Stimulated activated CD4-positive, alpha-beta T cell treated with anti-CD3 and anti-CD28 coated beads, TNF-alpha, amount 100 ng/mL, for 1 hour (primary cell): Measurements from ENCODE around the gene HID1.

ENCODE experiments used
- DNase-seq, 3 donors: peaks; one replicate each; pipeline ENCODE4 v3.0.0-alpha.2; 2020; ENCODE audit warnings: low read depth in 3 of 3, low spot score in 1 of 3

The HID1 gene

GRCh38 chr17:74951680-74952421 is 20.7 kb downstream of the HID1 start:
- no peak for DNase-seq

GRCh38 chr17:74951065-74951464 is 21.5 kb downstream of the HID1 start:
- DNase-seq = no peak

DNA sequence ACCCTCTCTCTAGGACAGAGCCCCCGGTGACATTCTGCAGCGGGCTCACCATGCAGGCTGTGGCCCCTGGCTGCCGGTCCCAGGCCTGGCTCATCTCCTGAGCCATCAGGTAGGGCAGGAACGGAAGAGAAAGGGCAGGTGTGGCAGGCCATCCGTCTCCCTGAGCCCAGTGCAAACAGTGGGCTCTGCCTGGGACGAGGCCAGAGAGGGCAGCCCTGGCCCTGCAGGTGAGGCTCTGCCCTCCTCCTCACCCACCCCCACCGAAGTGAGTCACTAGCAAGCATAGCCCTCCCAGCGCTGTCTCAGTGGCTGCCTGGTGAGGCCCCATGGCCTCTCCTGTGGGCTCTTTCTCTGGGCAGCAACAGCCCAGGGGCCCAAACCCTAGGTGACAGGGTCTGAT is 22.4 kb downstream of the HID1 start:
- no peak for DNase-seq

DNA sequence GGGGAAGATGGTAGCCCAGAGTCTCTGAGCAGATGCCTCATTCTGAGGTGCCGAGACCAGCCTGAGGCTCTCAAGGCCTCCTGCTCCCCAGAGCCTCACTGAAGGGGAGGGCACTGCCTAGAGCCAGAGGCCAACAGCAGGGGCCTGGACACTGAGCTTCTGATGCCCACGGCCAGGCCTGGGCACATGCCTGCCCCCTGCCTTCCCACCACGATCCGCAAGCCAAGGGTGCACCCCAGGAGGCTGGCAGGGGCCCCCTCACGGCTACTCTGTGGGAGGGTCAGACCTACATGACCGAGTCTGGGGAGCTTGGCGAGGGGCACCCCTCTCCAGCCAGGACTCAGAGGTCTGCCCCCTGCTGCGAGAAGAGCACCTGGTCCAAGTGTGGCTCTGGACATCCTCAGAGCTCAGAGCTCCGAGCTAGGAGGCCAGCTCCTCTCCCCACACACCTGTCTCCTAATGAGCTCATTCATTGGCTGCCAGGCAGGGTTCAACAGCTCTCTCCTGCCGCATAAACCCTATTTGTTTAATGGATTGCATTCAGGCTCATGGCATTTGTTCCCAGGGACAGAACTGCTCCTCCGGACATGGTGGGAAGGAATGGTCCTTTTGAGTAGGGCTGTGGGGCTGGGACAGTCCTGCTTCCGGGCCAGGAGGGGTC is 23.0 kb downstream of the HID1 start:
- DNase-seq = no peak

DNA sequence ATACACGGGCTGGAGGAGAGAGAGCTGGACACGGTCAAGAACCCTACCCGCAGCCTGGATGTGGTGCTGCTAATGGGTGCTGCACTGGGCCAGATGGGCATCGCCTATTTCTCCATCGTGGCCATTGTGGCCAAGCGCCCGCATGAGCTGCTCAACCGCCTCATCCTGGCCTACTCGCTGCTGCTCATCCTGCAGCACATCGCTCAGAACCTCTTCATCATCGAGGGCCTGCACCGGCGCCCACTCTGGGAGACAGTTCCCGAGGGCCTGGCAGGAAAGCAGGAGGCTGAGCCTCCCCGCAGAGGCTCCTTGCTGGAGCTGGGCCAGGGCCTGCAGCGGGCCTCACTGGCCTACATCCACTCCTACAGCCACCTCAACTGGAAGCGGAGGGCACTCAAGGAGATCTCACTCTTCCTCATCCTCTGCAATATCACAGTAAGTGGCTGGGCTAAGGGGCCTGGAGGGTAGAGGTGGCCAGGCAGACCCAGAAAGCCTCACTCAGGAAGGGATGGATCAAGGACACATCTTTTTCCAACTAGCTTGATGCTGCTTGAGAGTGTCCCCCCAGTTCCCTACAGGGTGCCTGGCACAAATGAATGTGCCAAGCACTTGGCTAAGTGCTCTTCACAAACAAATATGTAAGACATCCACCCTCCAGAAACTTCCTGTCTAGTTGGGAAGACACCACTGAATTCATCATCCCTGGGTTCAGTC is 25.4 kb downstream of the HID1 start:
- DNase-seq = no peak

DNA sequence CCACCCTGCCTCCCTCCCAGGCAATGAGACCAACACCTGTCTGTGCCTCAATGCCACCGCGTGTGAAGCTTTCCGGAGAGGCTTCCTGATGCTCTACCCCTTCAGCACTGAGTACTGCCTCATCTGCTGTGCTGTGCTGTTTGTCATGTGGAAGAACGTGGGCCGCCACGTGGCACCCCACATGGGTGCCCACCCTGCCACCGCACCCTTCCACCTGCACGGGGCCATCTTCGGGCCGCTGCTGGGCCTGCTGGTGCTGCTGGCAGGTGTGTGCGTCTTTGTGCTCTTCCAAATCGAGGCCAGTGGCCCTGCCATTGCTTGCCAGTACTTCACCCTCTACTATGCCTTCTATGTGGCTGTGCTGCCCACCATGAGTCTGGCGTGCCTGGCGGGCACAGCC is 25.9 kb downstream of the HID1 start:
- no peak for DNase-seq

DNA sequence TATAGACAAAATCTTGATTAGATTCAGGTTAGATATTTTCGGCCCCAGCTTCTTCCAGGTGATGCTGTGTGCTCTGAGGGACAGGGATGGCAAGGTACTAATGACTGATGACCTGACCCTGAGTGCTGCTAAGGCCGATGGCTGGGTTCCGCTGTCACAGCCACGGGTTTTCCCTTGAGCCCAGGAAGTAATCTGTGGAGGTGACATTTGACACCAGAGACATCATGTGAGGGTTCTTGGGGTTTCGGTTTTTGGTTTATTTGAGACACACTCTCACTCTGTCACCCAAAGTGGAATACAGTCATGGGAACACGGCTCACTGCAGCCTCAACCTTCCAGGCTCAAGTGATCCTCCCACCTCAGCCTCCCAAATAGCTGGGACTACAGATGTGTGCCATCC is 27.0 kb downstream of the HID1 start:
- DNase-seq = no peak

DNA sequence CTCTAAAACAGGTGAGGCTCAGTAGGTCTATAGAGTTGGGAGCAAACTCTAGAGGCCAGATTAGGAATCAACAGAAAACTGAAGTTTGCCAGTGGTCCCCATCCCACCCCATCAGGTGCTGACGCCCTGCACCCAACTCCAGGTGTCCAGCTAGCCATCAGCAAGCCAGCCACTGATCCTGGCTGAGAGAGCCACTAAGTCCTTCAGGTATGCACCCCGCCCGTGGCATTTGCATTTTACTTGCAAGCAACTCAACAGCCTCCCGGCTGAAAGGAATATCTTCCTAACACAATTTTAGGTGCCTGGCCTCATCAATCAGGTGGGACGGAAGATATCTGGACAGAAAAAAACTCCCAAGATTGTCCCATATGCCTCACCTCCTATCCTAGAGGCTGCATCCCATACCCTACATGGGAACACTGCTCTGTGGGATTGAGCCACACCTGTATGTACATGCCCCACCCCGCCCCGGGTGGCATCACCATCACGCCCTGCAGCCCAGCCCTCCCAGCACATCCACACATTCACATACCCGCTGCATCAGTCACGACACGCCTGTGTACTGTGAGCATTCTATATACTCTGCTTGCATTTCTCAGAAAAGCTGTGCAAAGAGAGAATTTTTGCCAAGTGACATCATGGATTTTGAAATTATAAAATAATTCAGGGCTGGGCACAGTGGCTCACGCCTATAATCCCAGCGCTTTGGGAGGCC is 28.6 kb downstream of the HID1 start:
- no peak for DNase-seq

- DNase-seq = no peak
Observed at GRCh38 chr17:74941128-74941725, 31.3 kb downstream of the HID1 start.

- DNase-seq = no peak
Observed at GRCh38 chr17:74939534-74939933, 33.0 kb downstream of the HID1 start.

GRCh38 chr17:74938194-74938950 is 34.2 kb downstream of the HID1 start:
- no peak for DNase-seq

- no peak for DNase-seq
Observed at GRCh38 chr17:74937064-74938051, 35.2 kb downstream of the HID1 start.

DNA sequence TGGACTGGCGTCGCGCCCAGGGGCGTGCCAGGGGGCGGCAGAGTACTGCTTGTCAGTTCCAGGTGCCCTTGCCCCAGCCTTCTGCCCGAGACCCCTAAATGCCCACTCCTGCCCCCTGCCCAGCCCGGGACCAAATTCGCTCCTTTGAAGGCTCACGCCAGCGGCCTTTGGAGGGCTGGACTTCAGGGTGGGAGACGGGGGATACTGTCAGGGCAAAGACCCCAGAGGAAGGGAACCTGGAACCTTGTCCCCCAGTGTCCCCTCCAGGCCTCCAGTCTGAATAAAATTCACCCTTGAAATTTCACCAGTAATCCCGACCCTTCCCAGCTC is 36.1 kb downstream of the HID1 start:
- no peak for DNase-seq

- DNase-seq = no peak
Observed at GRCh38 chr17:74935585-74936469, 36.7 kb downstream of the HID1 start, which contains the start of gene OTOP3. TSS of gene OTOP3 (plus strand) at chr17:74935898. CDS start at chr17:74935922, 24 bp downstream.

DNA sequence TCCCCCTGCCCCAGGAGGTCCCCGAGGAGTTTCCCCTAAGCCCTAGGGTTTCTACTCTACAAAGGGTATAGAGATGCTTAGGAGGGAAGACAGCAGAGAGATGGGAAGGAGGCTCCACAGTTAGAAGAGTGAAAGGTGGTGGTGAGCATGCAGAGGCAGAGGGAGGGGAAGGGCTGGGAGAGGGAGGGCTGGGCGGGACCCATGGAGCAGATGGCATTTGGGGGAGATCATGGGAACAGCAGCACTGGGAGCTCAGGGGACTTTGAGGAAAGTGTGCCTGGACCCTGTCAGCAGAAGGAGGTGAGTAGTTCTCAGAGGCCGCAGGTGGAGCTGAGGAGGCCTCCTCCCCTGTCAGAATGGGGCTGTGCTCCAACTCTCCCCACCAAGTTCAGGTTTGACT is 37.5 kb downstream of the HID1 start:
- DNase-seq = no peak

DNA sequence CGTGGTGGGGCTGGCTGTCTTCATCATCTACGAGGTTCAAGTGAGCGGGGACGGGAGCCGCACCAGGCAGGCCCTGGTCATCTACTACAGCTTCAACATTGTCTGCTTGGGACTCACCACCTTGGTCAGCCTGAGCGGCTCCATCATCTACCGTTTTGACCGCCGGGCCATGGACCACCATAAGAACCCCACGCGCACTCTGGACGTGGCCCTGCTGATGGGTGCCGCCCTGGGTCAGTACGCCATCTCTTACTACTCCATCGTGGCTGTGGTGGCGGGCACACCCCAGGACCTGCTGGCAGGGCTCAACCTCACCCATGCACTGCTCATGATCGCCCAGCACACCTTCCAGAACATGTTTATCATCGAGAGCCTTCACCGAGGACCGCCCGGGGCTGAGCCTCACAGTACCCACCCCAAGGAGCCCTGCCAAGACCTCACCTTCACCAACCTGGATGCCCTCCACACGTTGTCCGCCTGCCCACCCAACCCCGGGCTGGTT is 42.0 kb downstream of the HID1 start:
- no peak for DNase-seq

GRCh38 chr17:74928786-74929185 is 43.8 kb downstream of the HID1 start:
- DNase-seq = no peak

DNA sequence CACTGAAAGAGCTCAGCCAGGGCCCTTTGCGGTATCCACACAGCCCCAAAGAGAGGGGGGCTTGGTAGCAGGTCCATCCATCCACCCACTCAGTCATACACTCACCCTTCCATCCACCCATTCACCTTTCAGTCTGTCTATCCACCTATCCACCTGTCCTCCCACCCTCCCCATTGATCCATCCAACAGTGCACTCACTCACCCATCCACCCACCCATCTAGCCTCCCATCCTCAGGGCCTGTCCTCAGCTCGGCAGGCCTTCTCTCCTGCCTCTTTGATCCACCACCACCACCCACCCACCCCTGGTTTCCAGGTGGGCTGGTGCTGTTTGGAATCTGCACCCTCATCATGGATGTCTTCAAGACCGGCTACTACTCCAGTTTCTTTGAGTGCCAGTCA is 47.3 kb downstream of the HID1 start:
- no peak for DNase-seq
